GM12801 (cell line): Measurements from ENCODE around the gene KRTAP5-3.
"Not testable (repeated sequence)": the region's sequence is repeated elsewhere in the genome, so short reads cannot be mapped to it uniquely, and the experiment has no call there.

Experiments
- CTCF ChIP-seq: IDR thresholded peaks from one replicate; pipeline ENCODE4 v1.5.1; 2011; ENCODE audit warnings: control low read depth; ENCODE audit not compliant: insufficient read length; ENCODE audit errors: extremely low read depth

KRTAP5-3 gene

GRCh38 chr11:1598816-1599215 is 9.4 kb downstream of the KRTAP5-3 start:
- TF ChIP-seq CTCF: no peak

GRCh38 chr11:1597994-1598380 is 10.3 kb downstream of the KRTAP5-3 start, which contains the start of gene KRTAP5-2:
TSS of gene KRTAP5-2 (minus strand) at chr11:1598294. CDS start at chr11:1598250, 44 bp downstream.
- TF ChIP-seq CTCF: no peak

GRCh38 chr11:1597331-1597993 is 10.8 kb downstream of the KRTAP5-3 start:
- TF ChIP-seq CTCF: no peak

GRCh38 chr11:1592628-1593027 is 15.6 kb downstream of the KRTAP5-3 start:
- TF ChIP-seq CTCF: no peak

- TF ChIP-seq CTCF: no peak
Observed at GRCh38 chr11:1589996-1590395, 18.3 kb downstream of the KRTAP5-3 start.

GRCh38 chr11:1586699-1587098 is 21.6 kb downstream of the KRTAP5-3 start:
- TF ChIP-seq CTCF: no peak

- not testable (repeated sequence) for TF ChIP-seq CTCF
Observed at GRCh38 chr11:1584661-1585370, 23.4 kb downstream of the KRTAP5-3 start, which contains the start of gene KRTAP5-1. TSS of gene KRTAP5-1 (minus strand) at chr11:1585283. CDS start at chr11:1585249, 34 bp downstream.
